WTC11 (cell line): Measurements from ENCODE around the gene ERBB4.

Experiments
- CREM ChIP-seq: sonication (generic); formaldehyde crosslinking; IDR thresholded peaks from 2 replicates; pipeline ENCODE4 v1.8.1; 2022; ENCODE audit warnings: mild to moderate bottlenecking, missing genetic modification reagents, moderate library complexity
- ETV6 ChIP-seq: sonication (generic); formaldehyde crosslinking; IDR thresholded peaks from 2 replicates; pipeline ENCODE4 v1.8.1; 2022; ENCODE audit warnings: mild to moderate bottlenecking, missing genetic modification reagents
- FOXP1 ChIP-seq: sonication (generic); formaldehyde crosslinking; IDR thresholded peaks from 2 replicates; pipeline ENCODE4 v1.8.0; 2022; ENCODE audit warnings: missing genetic modification reagents, mild to moderate bottlenecking, moderate library complexity, borderline replicate concordance
- MYBL2 ChIP-seq: sonication (generic); formaldehyde crosslinking; IDR thresholded peaks from 2 replicates; pipeline ENCODE4 v1.8.1; 2023; ENCODE audit warnings: mild to moderate bottlenecking, moderate library complexity, missing genetic modification reagents
- NFE2L1 ChIP-seq: sonication (generic); formaldehyde crosslinking; IDR thresholded peaks from 2 replicates; pipeline ENCODE4 v1.8.1; 2023; ENCODE audit warnings: missing genetic modification reagents
- ZNF121 ChIP-seq: sonication (generic); formaldehyde crosslinking; IDR thresholded peaks from 2 replicates; pipeline ENCODE4 v1.8.0; 2023; ENCODE audit warnings: missing genetic modification reagents
- TF ChIP-seq, protein P1 (sequence below): fragments of 200-600 bp; IDR thresholded peaks from 2 replicates; pipeline ENCODE4 v1.8.0; 2022; ENCODE audit warnings: antibody characterized with exemption

DNA sequence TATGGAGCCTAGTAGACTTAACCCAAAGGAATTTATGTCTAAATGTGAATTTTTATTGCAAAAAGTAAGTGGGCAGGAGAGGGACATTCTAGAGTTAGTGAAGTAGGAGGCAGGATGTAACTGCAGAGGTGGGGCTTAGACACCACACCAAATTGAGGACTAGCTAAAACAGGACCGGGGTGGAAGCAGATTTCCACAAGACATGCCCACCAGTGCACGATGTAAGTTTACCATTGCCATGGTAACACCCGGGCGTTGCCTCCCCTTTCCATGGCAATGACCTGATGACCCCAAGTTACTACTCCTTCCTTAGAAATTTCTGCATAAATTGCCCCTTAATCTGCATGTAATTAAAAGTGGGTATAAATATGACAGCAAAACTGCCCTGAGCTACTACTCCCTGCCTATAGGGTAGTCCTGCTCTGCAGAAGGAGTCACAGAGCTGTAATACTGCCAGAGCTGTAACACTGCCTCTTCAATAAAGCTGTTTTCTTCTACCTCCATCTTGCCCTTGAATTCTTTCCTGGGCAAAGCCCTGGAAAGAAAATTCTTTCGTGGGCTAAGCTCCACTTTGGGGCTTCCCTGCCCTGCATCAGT, 509.7 kb downstream of the ERBB4 start:
- TF ChIP-seq, protein P1, sequence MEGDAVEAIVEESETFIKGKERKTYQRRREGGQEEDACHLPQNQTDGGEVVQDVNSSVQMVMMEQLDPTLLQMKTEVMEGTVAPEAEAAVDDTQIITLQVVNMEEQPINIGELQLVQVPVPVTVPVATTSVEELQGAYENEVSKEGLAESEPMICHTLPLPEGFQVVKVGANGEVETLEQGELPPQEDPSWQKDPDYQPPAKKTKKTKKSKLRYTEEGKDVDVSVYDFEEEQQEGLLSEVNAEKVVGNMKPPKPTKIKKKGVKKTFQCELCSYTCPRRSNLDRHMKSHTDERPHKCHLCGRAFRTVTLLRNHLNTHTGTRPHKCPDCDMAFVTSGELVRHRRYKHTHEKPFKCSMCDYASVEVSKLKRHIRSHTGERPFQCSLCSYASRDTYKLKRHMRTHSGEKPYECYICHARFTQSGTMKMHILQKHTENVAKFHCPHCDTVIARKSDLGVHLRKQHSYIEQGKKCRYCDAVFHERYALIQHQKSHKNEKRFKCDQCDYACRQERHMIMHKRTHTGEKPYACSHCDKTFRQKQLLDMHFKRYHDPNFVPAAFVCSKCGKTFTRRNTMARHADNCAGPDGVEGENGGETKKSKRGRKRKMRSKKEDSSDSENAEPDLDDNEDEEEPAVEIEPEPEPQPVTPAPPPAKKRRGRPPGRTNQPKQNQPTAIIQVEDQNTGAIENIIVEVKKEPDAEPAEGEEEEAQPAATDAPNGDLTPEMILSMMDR: no peak
- no peak for TF ChIP-seq MYBL2 (CRISPR knock-in tag)
- TF ChIP-seq NFE2L1 (CRISPR knock-in tag): no peak
- TF ChIP-seq FOXP1 (CRISPR knock-in tag): no peak
- TF ChIP-seq ZNF121 (CRISPR knock-in tag): no peak
- TF ChIP-seq CREM (CRISPR knock-in tag): no peak
- no peak for TF ChIP-seq ETV6
